Inflammatory macrophage treated with lipopolysaccharide for 1 hour (primary cell): ENCODE measurements around the gene TAAR1.
"Not testable (repeated sequence)": the region's sequence is repeated elsewhere in the genome, so short reads cannot be mapped to it uniquely, and the experiment has no call there.

Source experiments
- DNase-seq, 2 donors: peaks; one replicate each; pipeline ENCODE4 v3.0.0-alpha.2; 2020 to 2022

The TAAR1 gene

GRCh38 chr6:132651062-132651461 lies 7.9 kb downstream of the TAAR1 start:
- peak; percentile 62 to 76 for DNase-seq

GRCh38 chr6:132650429-132650828 lies 8.6 kb downstream of the TAAR1 start:
- no peak for DNase-seq

- no peak for DNase-seq
Observed at GRCh38 chr6:132648828-132649227, 10.2 kb downstream of the TAAR1 start.

- peak in 1 of 2 donors; percentile 9 for DNase-seq
Observed at GRCh38 chr6:132648356-132648755, 10.6 kb downstream of the TAAR1 start.

GRCh38 chr6:132643547-132643946 lies 15.4 kb downstream of the TAAR1 start:
- no peak for DNase-seq

GRCh38 chr6:132637135-132637534 lies 21.8 kb downstream of the TAAR1 start:
- not testable (repeated sequence) for DNase-seq

GRCh38 chr6:132635906-132636305 lies 23.1 kb downstream of the TAAR1 start:
- DNase-seq, result not testable (repeated sequence)

GRCh38 chr6:132635288-132635687 lies 23.7 kb downstream of the TAAR1 start:
- not testable (repeated sequence) for DNase-seq

- DNase-seq, result peak in 1 of 2 donors; percentile 65
Observed at GRCh38 chr6:132634796-132635195, 24.2 kb downstream of the TAAR1 start.

- DNase-seq, result no peak
Observed at GRCh38 chr6:132633362-132633761, 25.6 kb downstream of the TAAR1 start.

GRCh38 chr6:132624175-132624574 lies 34.8 kb downstream of the TAAR1 start, which contains the start of gene TAAR2:
Gene TAAR2, minus strand, starts transcription at chr6:132624275. Its CDS starts 0 bp downstream, at chr6:132624275.
- DNase-seq, result no peak

- DNase-seq, result no peak
Observed at GRCh38 chr6:132623106-132623845, 35.7 kb downstream of the TAAR1 start.

- no peak for DNase-seq
Observed at GRCh38 chr6:132616677-132617076, 42.3 kb downstream of the TAAR1 start.

GRCh38 chr6:132614554-132614953 lies 44.4 kb downstream of the TAAR1 start:
- no peak for DNase-seq

- no peak for DNase-seq
Observed at GRCh38 chr6:132612449-132613108, 46.4 kb downstream of the TAAR1 start.

GRCh38 chr6:132611616-132612015 lies 47.4 kb downstream of the TAAR1 start:
- DNase-seq, result no peak

GRCh38 chr6:132607544-132608233 lies 51.3 kb downstream of the TAAR1 start:
- no peak for DNase-seq

- no peak for DNase-seq
Observed at GRCh38 chr6:132604635-132605152, 54.3 kb downstream of the TAAR1 start.

GRCh38 chr6:132600900-132601299 lies 58.1 kb downstream of the TAAR1 start:
- DNase-seq, result not testable (repeated sequence)

- DNase-seq, result peak; percentile 9 to 26
Observed at GRCh38 chr6:132598473-132598872, 60.5 kb downstream of the TAAR1 start.

- DNase-seq, result no peak
Observed at GRCh38 chr6:132596201-132596600, 62.8 kb downstream of the TAAR1 start.
